Stimulated activated CD8-positive, alpha-beta memory T cell treated with anti-CD3 and anti-CD28 coated beads, Interleukin-7, amount 100 ng/mL, for 24 hours (primary cell): ENCODE data around the gene DVL2.

Source experiments
- DNase-seq: peaks from one replicate; pipeline ENCODE4 v3.0.0-alpha.2; 2020; ENCODE audit warnings: low read depth

The DVL2 gene

DNA sequence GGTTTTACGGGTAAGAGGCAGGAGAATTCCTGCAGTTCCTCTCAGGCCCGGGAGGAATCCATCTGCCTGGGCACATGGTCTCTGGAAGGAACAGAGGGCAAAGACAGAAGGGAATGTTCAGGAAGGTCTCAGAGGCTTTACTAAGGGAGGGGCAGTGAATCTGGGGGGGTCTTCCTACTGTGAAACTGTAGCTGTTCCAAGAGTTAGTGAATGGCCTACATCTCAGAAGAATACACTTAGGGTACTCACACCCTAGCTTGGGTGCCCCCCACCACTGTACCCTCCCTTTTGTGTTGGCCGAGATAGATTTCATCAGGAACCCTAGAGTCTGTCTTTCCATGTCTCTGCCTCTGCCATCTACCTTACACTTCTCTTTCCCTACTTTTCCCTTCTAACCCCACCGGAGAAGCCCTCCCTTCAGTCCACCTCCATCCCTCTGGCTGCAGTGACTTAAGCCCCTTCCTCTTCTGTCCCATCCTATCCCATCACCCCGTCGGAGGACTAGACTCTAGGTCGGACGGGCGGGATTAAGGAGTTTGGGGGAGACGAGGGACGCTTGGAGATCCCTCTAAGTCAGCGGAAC is 15.0 kb downstream of the DVL2 start:
- DNase-seq: no peak

DNA sequence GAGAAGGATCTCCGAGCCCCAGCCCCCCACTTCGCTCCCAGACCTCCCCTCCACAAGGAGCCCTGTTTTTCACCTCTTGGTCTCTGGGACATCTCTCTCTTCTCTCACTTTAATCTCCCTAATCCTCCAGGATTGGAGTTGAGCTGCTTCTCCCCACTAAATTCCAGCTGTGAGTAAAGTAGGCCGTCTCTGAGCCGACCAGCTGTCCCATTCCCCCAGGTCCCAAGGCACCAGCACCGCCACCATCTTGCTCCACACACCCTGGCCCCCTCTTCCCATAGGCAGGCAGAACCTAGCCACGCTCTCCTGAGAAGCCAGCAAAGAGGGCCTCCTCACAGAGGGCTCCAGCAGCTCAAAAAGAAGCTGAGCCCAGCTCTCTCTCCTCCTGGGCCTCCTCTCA is 15.6 kb downstream of the DVL2 start:
- no peak for DNase-seq

DNA sequence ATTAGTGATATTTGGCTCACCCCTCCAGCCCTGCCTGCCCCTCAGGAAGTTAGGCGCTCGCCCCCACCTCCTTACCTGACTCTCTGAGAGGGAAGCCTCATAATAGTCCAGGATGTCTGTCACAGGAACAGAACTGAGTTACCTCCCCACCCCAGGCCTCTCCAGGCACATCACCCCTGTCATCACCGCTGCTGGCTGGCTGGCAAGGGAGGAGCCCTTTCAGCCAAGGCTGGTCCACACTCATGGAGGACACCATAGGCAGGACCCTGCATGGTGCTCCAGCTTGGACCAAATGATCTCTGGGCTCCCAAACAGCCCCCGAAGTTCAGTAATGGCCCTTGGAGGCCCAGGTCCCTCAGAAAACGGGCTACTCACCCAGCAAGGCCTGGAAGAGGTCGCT is 16.2 kb downstream of the DVL2 start:
- no peak for DNase-seq

DNA sequence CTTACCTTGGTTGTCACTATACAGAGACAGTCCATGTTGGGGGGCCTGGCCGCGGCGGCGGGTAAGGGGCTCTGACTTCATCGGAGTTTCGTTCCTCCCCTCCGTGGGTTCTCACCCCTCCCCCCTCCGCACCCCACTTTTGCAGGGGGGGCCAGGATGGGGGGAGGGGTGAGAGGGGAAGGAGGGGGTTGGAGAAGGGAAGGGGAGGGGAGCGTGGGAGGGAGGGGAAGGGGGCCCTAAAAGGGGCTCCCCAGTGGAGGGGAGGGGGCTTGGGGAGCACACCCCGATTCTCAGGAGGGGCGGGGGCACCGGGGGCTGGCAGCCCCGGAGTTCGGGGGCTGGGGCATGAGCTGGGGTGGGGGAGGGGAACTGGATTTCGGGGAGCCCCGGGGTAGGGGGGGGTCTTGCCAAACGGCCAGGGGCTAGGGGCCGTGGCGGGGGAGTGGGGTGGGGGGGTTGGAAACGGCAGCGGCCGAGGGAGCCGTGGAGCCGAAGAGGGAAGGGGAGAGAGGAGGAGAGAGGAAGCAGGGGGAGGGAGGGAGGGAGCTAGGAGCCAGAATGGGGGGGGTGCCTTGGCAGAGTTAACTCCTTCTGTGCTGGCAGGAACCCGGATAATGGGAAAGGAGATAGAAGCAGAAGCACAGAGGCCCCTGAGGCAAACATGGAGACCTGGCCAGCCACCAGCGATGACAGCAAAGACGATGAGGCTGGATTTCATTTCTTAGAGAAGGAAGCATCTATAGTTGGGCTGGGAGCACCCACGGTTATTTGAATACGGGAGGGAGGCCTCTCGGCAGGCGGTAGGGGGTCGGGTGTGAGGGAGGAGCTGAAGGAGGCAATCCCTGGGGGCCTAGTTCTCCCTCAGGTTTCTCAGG is 17.0 kb downstream of the DVL2 start:
- DNase-seq: no peak

DNA sequence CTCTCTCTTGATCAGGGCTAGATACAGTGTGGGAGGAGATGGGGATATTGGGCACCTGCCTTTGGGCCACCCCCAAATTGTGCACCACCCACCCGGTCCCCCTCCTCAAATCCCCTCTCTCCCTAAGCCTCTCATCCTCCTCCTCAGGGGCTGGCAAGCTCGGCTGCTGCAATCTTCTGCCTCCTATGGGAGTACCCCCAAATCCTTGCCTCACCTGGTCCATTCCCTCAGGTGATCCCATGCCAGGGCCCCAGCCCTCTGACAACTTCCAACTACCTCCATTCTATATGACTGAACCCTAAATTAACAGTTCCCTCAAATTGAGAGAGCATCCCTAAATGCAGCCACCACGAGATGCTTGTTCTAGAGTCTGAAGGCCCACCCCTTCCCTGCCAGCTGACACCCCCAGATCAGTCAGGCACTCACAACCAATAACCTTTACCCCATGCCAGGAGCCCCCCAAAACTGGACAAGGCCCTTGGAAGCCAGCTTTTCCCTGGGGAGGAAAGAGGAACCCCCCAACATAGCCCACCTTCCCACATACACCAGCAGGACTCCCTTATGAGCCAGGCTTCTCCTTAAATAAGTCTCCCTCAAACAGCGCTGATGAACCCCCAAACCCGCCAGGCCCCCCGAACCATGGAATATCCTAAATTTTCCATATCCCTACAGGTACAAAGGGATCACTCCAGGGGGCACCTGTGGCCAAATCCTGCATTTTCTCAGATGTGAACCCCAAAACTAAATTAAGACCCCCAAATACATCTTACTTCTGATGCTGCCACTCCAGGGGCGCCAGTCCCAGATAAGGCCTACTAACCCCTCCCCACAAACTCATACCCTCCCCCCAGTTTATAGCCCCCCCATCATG is 17.8 kb downstream of the DVL2 start:
- DNase-seq: no peak

DNA sequence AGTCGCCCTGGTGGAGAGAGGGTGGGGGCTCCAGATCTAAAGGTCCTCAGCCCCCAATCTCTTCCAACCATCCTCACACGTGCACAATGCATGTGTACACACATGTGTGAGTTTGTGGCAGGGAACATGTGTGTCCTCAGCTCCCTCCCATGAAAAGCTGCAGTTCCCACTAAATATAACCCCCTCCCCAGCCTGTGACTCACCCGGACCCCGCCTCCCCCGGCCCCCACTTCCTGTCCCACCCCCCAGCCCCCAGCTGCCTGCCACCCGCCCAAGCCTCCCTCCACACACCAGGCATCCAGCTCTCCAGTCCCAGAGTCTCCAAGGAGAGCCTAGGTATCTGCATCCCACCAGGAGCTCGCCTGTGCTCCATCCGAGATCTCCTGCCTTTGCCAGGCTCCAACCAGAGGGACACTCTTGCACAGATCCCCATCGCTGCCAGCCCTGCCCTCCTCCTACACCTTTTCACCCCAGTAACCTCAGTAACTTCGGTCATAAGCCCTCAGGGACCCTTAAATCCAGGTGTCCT is 18.6 kb downstream of the DVL2 start:
- no peak for DNase-seq

DNA sequence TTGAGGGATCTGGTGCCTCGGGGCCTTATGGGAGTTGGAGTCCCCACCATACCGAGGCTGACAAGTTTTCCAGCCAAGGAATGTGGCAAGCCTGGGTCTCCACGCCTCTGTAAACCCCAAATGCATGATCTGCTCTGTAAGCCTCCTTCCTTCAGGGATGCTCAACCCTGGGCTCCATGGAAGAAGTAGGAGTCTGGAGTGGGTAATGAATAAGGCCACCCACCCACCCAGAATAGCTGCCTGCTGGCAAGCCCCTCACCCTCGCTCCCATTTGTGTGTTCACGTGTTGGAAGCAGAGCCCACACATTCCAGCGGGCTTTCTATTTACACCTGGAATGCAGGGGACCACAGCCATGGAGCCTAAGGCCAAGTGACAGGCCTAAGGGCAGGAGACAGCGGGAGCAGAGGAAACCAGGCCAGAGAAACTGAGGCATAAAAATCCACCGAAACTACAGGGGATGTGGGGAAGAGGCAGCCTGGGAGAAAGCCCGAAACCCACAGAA is 19.1 kb downstream of the DVL2 start:
- DNase-seq: no peak

DNA sequence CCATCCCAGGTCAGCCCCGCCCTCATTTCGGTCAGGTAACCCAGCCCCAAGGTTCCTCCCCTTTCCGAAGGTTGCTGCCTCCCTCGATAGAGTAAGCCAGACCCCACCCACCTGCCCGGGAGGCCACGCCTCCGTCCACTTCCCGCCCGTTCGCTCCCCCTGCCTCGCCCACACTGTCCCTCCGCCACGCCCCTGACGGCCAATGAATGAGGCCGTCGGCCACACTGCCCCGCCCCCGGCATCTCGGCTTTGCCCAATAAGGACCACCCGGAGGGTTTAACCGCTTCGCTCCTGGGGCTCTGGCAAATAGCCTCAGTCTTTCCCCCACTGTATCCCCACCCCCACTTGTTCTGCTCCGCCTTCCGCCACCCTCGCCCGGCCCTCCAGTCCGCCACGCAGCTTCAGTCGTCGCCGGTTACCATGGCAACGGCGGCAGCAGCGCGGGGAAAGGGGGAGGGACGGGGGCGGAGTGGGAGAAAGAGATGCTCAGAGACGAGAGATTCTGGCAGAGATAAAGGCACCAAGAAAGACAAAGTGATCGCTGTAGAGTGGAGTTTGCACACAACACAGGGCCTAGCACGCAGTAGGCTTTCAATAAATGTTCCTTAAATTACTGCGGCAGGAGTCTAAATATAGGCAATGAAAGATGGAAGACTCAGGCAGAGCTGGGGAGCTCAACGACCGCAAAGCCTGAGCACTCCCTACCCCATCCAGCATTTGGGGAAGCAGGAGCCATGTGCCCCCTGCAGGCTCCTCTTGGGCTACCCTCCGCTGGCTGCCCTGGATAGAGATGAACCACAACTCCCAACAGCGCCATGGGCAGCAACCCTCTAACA is 19.8 kb downstream of the DVL2 start:
- peak; percentile 100 for DNase-seq

DNA sequence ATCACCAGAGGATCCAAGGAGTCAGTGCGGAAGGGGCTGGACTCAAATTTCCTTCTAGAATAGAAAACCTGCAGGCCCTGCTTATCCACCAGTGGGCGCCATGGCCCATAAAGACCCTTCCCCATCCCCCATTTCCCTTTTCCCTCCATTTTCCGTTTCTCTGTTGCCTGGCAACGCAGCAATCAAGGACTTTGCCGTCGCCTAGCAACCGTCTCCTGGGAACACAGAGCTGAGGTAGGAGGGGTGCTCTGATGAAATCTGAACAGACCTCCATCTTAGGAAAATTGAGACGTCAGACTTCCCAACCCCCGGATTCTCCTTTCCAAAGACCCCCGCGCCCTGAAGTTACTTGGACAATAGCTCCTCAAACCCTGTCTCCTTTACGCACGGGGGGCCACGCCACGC is 20.4 kb downstream of the DVL2 start:
- peak; percentile 28 for DNase-seq

DNA sequence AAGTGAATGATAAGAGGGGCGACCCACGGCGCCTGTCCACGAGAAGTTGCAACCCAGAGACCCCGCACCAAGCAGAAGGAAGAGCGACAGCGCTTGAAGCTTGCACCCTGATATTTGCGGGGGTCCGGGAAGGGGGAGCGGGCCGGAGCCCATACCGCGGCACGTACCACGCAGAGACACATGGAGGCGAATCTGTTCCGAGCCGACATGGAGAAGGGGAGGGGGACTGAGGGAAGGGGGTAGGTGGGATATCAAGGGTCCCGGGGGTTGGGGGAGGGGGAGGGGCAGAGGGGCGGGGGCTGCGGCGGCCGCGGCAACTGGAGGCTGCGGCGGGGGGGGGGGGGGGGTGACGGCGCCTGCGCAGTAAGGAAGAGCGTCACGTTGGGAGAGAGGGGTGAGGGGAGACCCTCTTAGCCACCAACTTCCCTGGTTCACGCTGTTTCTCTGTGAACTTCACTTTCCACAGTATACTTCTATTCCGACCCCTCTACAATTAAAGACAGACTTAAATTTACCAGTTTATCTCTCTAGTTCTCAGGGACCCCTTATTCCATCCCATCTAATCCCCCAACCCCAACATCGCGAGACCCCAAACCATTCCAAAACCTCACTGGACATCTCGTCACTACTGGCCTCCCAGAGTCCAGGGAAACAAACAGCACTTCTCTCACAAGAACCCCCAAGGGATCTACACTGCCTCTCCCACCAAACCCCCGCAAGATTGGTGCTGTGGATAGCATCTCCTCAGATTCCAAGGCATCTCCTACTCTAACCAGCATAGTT is 22.6 kb downstream of the DVL2 start:
- DNase-seq: no peak

DNA sequence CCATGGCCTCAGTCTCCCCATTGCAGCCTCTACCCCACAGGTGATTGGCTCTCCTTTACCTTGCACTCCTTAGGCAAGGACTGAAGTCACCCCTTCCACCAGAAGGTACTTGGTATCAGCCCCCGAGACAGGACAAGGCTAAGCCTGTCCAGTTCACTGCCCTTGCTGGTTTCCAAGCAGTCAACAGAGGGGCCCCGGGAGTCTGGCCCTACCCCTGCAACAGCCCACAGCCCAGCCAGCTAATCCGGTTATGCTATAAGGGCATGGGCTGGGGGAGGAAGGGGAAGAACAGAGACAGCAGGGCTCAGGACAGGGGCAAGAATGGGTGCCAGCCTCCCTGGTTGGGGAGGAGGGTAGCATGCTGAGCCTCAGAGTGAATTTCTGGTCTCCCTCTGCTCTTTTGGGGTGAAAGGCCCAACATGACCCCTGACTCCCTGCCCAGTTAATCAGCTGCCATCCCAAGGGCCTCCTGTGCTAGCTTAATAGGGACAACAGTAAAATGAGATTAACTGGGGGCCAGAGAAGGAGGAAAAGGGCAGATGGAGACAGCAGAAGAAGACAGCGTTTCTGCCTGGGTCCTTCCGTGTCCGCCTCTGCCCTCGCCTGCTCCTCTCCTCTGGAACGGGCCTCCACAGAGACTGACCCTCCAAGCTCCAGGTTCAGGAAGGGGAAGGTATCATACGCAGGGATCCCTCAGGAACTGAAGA is 25.4 kb downstream of the DVL2 start:
- no peak for DNase-seq

DNA sequence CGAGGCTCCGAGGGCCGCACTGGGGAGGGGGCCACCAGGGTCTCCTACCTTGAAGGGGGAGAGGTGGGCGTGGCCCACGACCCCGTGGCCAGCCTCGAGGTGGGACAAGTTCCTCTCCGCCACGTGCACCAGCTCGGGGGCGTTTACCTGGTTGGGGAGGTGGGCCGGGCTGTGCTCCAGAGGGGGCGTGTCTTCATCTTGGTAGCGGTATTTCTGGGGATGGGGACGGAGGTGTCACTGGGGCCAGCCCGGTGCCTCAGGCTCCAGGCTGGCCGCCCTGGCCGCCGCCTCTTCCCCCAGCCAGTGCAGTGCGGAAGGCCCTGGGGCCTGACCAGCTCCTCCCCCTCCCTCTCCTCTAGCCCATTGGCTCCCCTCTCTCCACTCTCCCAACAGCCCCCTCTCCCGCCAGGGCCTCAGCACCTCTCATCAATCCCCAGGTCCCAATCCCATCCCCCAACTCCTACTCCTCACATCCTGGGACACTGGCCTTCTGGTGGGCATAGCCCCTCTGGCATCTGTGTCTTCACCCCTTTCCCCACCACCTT is 26.2 kb downstream of the DVL2 start:
- DNase-seq: no peak

DNA sequence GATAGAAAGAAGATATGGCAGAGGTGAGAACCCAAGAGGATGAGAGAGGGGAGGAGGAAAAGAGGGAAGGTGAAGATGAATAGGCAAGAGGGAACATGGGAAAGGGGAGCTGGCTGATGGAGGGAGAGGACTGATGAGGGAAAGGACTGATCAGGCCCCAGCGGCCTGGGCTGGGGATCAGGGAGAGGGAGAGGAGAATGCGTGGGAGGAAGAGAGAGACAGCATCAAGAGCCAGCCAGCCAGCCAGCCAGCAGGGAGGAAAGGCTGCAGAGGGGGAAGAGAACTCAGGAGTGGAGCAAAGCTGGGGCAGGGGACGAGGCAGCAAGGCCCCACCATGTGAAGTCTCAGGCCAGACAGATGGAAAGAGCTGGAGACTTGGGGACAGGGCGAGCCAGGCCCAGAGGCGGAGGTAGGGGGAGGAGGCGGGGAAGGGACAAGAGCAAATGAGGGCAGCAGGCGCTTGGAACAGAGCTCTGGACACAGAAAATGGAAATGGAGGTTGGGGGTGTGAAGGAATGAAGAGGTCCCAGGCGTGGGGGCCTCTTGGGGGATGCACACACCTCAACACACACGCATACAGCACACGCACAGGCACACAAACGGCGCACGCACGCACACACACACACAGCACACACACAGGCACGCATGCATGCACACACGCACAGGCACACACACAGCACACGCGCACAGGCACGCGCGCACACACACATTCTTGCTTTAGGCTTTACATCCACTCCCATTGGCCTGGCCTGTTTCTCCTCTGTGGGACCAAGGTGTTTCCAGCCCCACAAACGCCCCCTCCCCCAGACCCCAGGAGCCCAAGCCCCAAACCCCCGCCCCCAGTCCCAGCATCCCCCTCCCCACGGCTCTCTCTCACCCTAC is 27.0 kb downstream of the DVL2 start:
- DNase-seq: no peak

DNA sequence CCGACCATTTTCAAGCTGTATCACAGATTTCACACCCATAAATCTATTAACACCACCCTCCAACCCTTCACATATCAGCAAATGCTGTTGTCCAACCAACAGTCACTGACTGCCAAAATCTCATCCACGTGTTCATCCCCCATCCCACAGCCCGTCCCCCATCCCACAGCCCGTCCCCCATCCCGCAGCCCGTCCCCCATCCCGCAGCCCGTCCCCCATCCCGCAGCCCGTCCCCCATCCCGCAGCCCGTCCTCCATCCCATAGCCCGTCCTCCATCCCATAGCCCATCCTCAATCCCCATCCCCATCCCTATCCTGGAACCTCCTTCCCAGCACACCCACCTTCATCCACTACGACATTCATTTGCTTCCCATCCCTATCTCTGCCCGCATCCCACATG is 28.8 kb downstream of the DVL2 start:
- DNase-seq: no peak

DNA sequence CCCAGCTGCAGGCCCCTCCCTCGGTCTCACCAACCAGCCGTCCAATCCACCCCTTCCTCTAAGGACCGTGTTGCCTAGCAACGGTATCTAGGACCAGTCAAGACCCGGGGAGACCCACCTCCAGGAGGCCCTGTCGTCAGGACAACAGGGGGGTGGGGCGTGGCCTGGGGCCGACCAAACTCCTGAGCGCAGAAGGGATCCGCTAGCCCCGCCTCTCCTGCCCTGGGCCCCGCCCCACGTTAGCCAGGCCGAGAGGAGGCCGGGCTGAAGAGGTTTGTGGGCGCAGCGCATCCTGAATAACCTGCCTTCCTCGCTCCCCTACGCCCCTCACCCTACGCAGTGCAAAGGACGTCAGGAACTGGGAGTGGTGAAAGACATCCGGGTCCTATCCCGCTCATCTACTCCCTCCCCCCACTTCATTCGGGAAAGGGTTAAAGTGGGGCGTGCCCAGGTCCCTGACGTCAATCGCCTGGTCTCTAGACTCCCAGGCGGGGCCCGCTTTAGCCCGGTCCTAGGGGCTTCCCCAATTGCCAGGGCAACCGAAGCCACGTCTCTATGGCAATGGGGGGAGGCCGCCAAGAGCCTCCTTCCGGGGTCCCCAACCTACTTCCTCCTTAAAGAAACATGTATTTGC is 29.4 kb downstream of the DVL2 start:
- DNase-seq: peak; percentile 82

DNA sequence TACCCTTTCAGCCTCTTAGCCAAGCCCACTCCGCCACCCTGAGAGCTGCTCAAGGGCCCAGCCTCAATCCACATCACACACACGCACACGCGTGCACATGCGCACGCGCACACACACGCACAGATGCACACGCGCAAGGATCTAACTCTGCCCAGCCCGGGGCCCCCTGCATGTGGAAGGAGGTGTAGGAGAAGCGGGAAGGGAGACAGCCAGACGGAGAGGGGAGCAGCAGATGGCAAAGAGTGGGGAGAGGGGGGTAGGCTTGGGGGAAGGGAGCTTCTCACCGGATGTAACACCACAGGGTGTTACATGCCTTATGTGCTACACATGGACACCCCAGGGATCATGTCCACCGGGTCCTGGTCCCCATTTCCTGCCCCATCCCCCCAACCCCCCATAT is 30.0 kb downstream of the DVL2 start:
- no peak for DNase-seq

DNA sequence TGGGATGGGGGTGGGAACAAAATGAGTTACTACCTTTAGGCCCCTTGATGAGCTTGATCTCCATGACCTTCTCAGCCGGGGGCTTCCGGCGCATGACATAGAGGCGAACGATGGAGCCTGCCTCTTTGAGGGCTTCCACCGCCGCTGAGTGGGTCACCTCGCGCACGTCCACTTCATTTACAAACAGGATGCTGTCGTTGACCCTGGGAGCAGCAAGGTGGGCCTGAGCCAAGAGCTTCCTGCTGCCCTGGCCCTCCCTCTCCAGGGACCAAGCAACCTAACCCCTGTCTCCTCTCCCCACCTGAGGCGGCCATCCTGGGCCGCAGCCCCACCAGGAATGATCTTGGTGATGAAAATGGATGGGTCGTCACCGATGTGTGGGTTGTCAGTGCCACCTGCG is 30.9 kb downstream of the DVL2 start:
- no peak for DNase-seq
